Vein endothelial cell (primary cell): ENCODE measurements around the gene VRK2. TPM values are rescaled to one million over a fixed set of nuclear protein-coding genes. Genes with fewer than 3 reads are reported as not detected.

ENCODE experiments used
- total RNA-seq: library from RNA; depleted of rRNA; stranded (reverse); fragments of >200 nt; gene quantifications from 2 replicates; pipeline ENCODE4 v1.2.3, GENCODE V29; 2012

VRK2 gene
- 44.1 and 59.9 TPM in 2 replicates for total RNA-seq

DNA sequence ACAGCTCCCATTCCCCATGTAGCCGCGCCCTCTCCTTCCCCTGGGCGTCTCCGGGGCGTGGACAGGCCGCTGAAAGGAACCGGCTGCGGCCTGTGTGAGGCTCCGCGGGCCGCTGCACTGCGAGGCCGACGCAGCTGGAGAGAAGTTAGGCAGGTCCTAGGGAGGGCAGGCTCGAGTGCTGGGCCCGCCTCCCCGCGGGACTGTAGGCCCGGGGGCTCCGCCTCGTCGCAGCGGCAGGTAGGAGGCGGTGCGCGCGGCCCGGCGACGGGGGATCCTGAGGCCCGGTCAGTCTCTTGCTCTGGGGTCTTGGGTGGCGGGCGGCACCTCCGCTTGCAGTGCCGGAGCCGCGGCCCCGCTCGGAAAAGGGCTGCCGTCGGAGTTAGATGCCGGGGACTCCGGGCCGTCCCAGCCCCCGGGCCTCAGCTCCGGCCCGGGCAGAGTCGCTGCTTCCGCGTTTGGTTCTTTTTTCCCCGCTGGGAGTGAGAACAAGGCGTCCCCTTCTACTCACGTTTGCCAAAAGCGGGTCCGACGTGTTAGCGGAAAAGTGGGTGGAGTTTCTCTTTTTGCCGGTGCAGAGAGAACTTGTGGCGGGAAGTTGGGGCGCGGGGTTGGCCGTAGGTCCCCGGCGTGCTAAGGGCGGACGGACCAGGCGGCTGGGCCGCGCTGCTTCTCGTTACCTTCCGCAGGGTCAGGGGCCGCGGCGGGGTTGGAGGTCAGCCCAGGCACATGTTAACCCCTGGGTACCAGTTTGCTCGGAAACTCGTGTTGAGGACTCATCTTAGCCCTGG lies at the start of gene VRK2:
VRK2 (plus strand) TSS at position 222 of the 788 bp plus-strand sequence. CDS start 2,026 bp downstream, outside the sequence.

Other genes with a start within 250 kb of the VRK2 start
- 10.1 and 14.9 TPM in 2 replicates for gene FANCL, start 194.5 kb downstream of the VRK2 start, total RNA-seq